Activated naive CD4-positive, alpha-beta T cell treated with anti-CD3 and anti-CD28 coated beads, Interleukin-2, amount 50 U/mL, for 24 hours (primary cell): ENCODE measurements around the gene C1D.
A peak's percentile ranks its signal among the peaks of the same experiment; 100 is the strongest.

ENCODE experiments used
- H3K27ac Mint-ChIP-seq: one replicate; pipeline ENCODE4 v1.8.0; 2021; ENCODE audit warnings: mild to moderate bottlenecking, mixed read lengths
- H3K27me3 Mint-ChIP-seq: one replicate; pipeline ENCODE4 v1.8.0; 2021; ENCODE audit warnings: mixed read lengths
- H3K36me3 Mint-ChIP-seq: one replicate; pipeline ENCODE4 v1.8.0; 2021; ENCODE audit warnings: mixed read lengths
- H3K4me1 Mint-ChIP-seq: one replicate; pipeline ENCODE4 v1.8.0; 2021; ENCODE audit warnings: mixed read lengths
- H3K4me3 Mint-ChIP-seq: one replicate; pipeline ENCODE4 v1.8.0; 2021; ENCODE audit warnings: mild to moderate bottlenecking, mixed read lengths
- H3K9me3 Mint-ChIP-seq: one replicate; pipeline ENCODE4 v1.8.0; 2021; ENCODE audit warnings: mixed read lengths

C1D gene

GRCh38 chr2:68062680-68063387 lies at the start of gene C1D:
C1D (minus strand) TSS chr2:68063004; CDS start chr2:68047310, 15,694 bp downstream.
- H3K27ac Mint-ChIP-seq, result peak within 1 kb of the TSS; percentile 98
- peaks cover 2% of the 10 kb centered on the region for H3K27me3 Mint-ChIP-seq
- peaks cover 46% of the 10 kb centered on the region for H3K4me1 Mint-ChIP-seq
- peak within 1 kb of the TSS; percentile 96 for H3K4me3 Mint-ChIP-seq
- H3K9me3 Mint-ChIP-seq, result no peaks in the 10 kb centered on the region
- H3K36me3 Mint-ChIP-seq, result peaks cover 6% of the 10 kb centered on the region

GRCh38 chr2:68110102-68110501 lies 47.3 kb upstream of the C1D start:
- Mint-ChIP-seq H3K4me3 (no peak overlapping the region), H3K36me3 (peaks cover 9% of the 10 kb centered on the region), H3K27me3 (no peaks in the 10 kb centered on the region), H3K4me1 (no peaks in the 10 kb centered on the region), H3K9me3 (peaks cover 8% of the 10 kb centered on the region), H3K27ac (no peak overlapping the region)

- H3K36me3 Mint-ChIP-seq, result peaks cover 9% of the 10 kb centered on the region
- no peak overlapping the region for H3K4me3 Mint-ChIP-seq
- H3K9me3 Mint-ChIP-seq, result peaks cover 8% of the 10 kb centered on the region
- no peaks in the 10 kb centered on the region for H3K27me3 Mint-ChIP-seq
- H3K27ac Mint-ChIP-seq, result no peak overlapping the region
- H3K4me1 Mint-ChIP-seq, result no peaks in the 10 kb centered on the region
Observed at GRCh38 chr2:68108120-68108519, 45.3 kb upstream of the C1D start.

- Mint-ChIP-seq H3K9me3 (peaks cover 8% of the 10 kb centered on the region), H3K4me3 (no peak overlapping the region), H3K36me3 (peaks cover 9% of the 10 kb centered on the region), H3K27ac (no peak overlapping the region), H3K27me3 (no peaks in the 10 kb centered on the region), H3K4me1 (no peaks in the 10 kb centered on the region)
Observed at GRCh38 chr2:68107475-68107874, 44.7 kb upstream of the C1D start.

- H3K4me1 Mint-ChIP-seq, result no peaks in the 10 kb centered on the region
- H3K4me3 Mint-ChIP-seq, result no peak overlapping the region
- peaks cover 8% of the 10 kb centered on the region for H3K9me3 Mint-ChIP-seq
- no peaks in the 10 kb centered on the region for H3K27me3 Mint-ChIP-seq
- H3K27ac Mint-ChIP-seq, result no peak overlapping the region
- H3K36me3 Mint-ChIP-seq, result peaks cover 9% of the 10 kb centered on the region
Observed at GRCh38 chr2:68104111-68104835, 41.5 kb upstream of the C1D start.

- no peak overlapping the region for H3K27ac Mint-ChIP-seq
- no peaks in the 10 kb centered on the region for H3K27me3 Mint-ChIP-seq
- H3K4me1 Mint-ChIP-seq, result no peaks in the 10 kb centered on the region
- no peak overlapping the region for H3K4me3 Mint-ChIP-seq
- H3K9me3 Mint-ChIP-seq, result peaks cover 8% of the 10 kb centered on the region
- H3K36me3 Mint-ChIP-seq, result peaks cover 9% of the 10 kb centered on the region
Observed at GRCh38 chr2:68103709-68104055, 40.9 kb upstream of the C1D start.

GRCh38 chr2:68103030-68103708 lies 40.4 kb upstream of the C1D start:
- Mint-ChIP-seq H3K9me3 (peaks cover 8% of the 10 kb centered on the region), H3K4me1 (no peaks in the 10 kb centered on the region), H3K27ac (no peak overlapping the region), H3K27me3 (no peaks in the 10 kb centered on the region), H3K36me3 (peaks cover 9% of the 10 kb centered on the region), H3K4me3 (no peak overlapping the region)

GRCh38 chr2:68100189-68100588 lies 37.4 kb upstream of the C1D start:
- no peak overlapping the region for H3K27ac Mint-ChIP-seq
- H3K4me3 Mint-ChIP-seq, result no peak overlapping the region
- no peaks in the 10 kb centered on the region for H3K27me3 Mint-ChIP-seq
- H3K9me3 Mint-ChIP-seq, result no peaks in the 10 kb centered on the region
- no peaks in the 10 kb centered on the region for H3K36me3 Mint-ChIP-seq
- H3K4me1 Mint-ChIP-seq, result no peaks in the 10 kb centered on the region

- Mint-ChIP-seq H3K27ac (no peak overlapping the region), H3K36me3 (no peaks in the 10 kb centered on the region), H3K4me1 (no peaks in the 10 kb centered on the region), H3K27me3 (no peaks in the 10 kb centered on the region), H3K9me3 (no peaks in the 10 kb centered on the region), H3K4me3 (no peak overlapping the region)
Observed at GRCh38 chr2:68099260-68099659, 36.5 kb upstream of the C1D start.

- Mint-ChIP-seq H3K27me3 (no peaks in the 10 kb centered on the region), H3K9me3 (no peaks in the 10 kb centered on the region), H3K27ac (no peak overlapping the region), H3K36me3 (no peaks in the 10 kb centered on the region), H3K4me3 (no peak overlapping the region), H3K4me1 (no peaks in the 10 kb centered on the region)
Observed at GRCh38 chr2:68098291-68098797, 35.5 kb upstream of the C1D start.

- Mint-ChIP-seq H3K27ac (no peak overlapping the region), H3K9me3 (no peaks in the 10 kb centered on the region), H3K36me3 (no peaks in the 10 kb centered on the region), H3K4me3 (no peak overlapping the region), H3K27me3 (no peaks in the 10 kb centered on the region), H3K4me1 (peaks cover 10% of the 10 kb centered on the region)
Observed at GRCh38 chr2:68094111-68094510, 31.3 kb upstream of the C1D start.

GRCh38 chr2:68093634-68094033 lies 30.8 kb upstream of the C1D start:
- H3K4me1 Mint-ChIP-seq, result peaks cover 11% of the 10 kb centered on the region
- H3K27ac Mint-ChIP-seq, result no peak overlapping the region
- no peaks in the 10 kb centered on the region for H3K36me3 Mint-ChIP-seq
- H3K9me3 Mint-ChIP-seq, result no peaks in the 10 kb centered on the region
- H3K4me3 Mint-ChIP-seq, result no peak overlapping the region
- no peaks in the 10 kb centered on the region for H3K27me3 Mint-ChIP-seq

- Mint-ChIP-seq H3K9me3 (no peaks in the 10 kb centered on the region), H3K27ac (no peak overlapping the region), H3K4me1 (peaks cover 11% of the 10 kb centered on the region), H3K27me3 (no peaks in the 10 kb centered on the region), H3K4me3 (no peak overlapping the region), H3K36me3 (no peaks in the 10 kb centered on the region)
Observed at GRCh38 chr2:68091439-68092034, 28.7 kb upstream of the C1D start.

- H3K4me3 Mint-ChIP-seq, result no peak overlapping the region
- H3K27ac Mint-ChIP-seq, result no peak overlapping the region
- H3K36me3 Mint-ChIP-seq, result no peaks in the 10 kb centered on the region
- no peaks in the 10 kb centered on the region for H3K9me3 Mint-ChIP-seq
- no peaks in the 10 kb centered on the region for H3K27me3 Mint-ChIP-seq
- peaks cover 11% of the 10 kb centered on the region for H3K4me1 Mint-ChIP-seq
Observed at GRCh38 chr2:68089961-68090360, 27.2 kb upstream of the C1D start.

GRCh38 chr2:68088940-68089339 lies 26.1 kb upstream of the C1D start:
- Mint-ChIP-seq H3K36me3 (no peaks in the 10 kb centered on the region), H3K27ac (no peak overlapping the region), H3K4me3 (no peak overlapping the region), H3K4me1 (peaks cover 11% of the 10 kb centered on the region), H3K27me3 (peaks cover 1% of the 10 kb centered on the region), H3K9me3 (no peaks in the 10 kb centered on the region)

GRCh38 chr2:68086166-68086565 lies 23.4 kb upstream of the C1D start:
- H3K4me3 Mint-ChIP-seq, result no peak overlapping the region
- peaks cover 1% of the 10 kb centered on the region for H3K27me3 Mint-ChIP-seq
- no peaks in the 10 kb centered on the region for H3K36me3 Mint-ChIP-seq
- no peak overlapping the region for H3K27ac Mint-ChIP-seq
- H3K9me3 Mint-ChIP-seq, result no peaks in the 10 kb centered on the region
- peaks cover 11% of the 10 kb centered on the region for H3K4me1 Mint-ChIP-seq
